OCI-LY7 (cell line): ENCODE results near the gene KCNK15.

Experiments
- EZH2phosphoT487 ChIP-seq: fragments of 200-600 bp; sonication (generic); IDR thresholded peaks from 2 replicates; pipeline ENCODE4 v1.6.1; 2018; ENCODE audit warnings: low read depth, borderline replicate concordance, mild to moderate bottlenecking, mixed run types, antibody characterized with exemption, low read length, moderate library complexity, mixed read lengths
- TF ChIP-seq, protein P1 (sequence below): fragments of 200-600 bp; sonication (generic); conservative IDR thresholded peaks from 2 replicates; pipeline ENCODE4 v1.5.1; 2014; ENCODE audit warnings: mild to moderate bottlenecking, antibody characterized with exemption, low read length, moderate library complexity, mixed read lengths

DNA sequence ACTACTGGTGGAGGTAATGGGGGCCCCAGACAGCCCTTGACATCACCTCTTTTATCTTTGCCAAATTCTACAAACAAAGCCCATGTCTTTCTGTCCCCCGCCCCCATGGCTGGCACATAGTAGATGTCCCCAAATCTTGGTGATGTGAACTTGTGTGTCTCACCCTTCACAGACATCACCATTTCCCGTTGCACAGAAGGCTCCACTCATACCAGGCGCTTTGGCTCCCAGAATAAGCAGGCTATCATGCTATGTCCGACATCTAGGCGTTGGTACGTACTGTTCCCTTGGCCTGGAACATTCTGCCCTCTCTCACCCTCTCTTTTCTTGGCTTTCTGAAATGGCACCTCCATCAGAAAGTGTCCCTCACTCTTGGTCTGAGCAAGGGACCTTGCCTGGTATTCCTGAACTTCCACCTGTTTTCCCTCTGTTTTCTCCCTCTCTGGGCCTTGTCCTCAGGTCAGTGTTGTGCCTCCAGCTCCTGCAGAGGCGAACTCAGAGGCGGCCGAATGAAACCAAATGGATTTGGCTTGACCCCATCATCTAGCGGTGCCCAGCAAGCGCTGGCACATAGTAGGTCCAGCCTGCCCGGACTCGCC is 31.5 kb upstream of the KCNK15 start:
- TF ChIP-seq, protein P1, sequence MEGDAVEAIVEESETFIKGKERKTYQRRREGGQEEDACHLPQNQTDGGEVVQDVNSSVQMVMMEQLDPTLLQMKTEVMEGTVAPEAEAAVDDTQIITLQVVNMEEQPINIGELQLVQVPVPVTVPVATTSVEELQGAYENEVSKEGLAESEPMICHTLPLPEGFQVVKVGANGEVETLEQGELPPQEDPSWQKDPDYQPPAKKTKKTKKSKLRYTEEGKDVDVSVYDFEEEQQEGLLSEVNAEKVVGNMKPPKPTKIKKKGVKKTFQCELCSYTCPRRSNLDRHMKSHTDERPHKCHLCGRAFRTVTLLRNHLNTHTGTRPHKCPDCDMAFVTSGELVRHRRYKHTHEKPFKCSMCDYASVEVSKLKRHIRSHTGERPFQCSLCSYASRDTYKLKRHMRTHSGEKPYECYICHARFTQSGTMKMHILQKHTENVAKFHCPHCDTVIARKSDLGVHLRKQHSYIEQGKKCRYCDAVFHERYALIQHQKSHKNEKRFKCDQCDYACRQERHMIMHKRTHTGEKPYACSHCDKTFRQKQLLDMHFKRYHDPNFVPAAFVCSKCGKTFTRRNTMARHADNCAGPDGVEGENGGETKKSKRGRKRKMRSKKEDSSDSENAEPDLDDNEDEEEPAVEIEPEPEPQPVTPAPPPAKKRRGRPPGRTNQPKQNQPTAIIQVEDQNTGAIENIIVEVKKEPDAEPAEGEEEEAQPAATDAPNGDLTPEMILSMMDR: no peak
- TF ChIP-seq EZH2phosphoT487: no peak
